Measurements from ENCODE around the gene TRAF3IP1.

DNA sequence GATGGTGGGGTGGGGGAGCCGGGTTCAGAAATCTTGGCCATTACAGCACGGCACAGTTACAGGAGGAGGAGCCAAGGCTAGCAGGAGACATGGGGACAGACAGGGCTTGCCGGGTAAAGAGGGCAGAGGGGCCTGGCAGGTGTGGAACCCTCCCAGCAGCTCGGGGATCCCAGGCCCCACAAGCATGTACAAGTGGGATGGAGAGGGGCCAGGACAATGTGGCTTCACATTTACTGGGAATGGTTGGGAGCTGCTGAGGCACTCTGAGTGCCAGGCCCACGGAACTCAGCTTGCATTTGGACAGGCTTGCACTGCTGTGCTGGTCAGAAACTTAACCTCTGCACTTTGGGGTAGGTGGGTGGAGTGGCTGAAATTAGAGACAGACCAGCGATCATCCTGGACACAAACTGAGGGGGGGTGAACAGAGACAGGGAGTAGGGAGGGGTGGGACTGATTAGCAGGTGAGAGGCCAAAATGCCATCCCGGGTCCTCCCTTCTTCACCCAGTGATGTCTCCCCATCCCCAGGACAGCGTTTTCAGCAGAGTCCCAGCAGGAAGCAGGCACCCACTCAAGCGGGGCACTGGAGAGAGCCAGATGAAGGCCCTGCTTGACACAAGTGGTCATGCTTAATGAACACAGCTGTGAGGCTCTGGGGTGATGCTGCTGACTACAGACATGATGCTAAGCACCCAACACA, 41.5 kb upstream of the TRAF3IP1 start:
- TF ChIP-seq POLR2AphosphoS5 (IDR thresholded peaks at IDR 0.05; ENCODE audit: low read depth, low read length), result no peak
- TF ChIP-seq TAF1 (IDR thresholded peaks at IDR 0.05; ENCODE audit: borderline replicate concordance, insufficient read depth, low read length), result no peak
- no peak for TF ChIP-seq FOXP2 (optimal IDR thresholded peaks at IDR 0.05; ENCODE audit: borderline replicate concordance, extremely low read depth, extremely low read length, insufficient read depth)
- TF ChIP-seq SIN3A (IDR thresholded peaks at IDR 0.05; ENCODE audit: borderline replicate concordance, insufficient read depth, low read length), result no peak

All from PFSK-1 (cell line).